GM18498 (cell line): ENCODE measurements around the gene KRTAP10-7.
"Not testable (repeated sequence)": the region's sequence is repeated elsewhere in the genome, so short reads cannot be mapped to it uniquely, and the experiment has no call there.

Experiments used
- ATAC-seq: cut with Tn5 transposase; IDR thresholded peaks from one replicate; pipeline ENCODE4 v1.9.1; 2021; ENCODE audit warnings: mild to moderate bottlenecking, moderate library complexity; ENCODE audit not compliant: unreplicated experiment

The KRTAP10-7 gene

GRCh38 chr21:44610157-44610843 is 9.9 kb downstream of the KRTAP10-7 start:
- ATAC-seq, result not testable (repeated sequence)

GRCh38 chr21:44611551-44611950 is 11.2 kb downstream of the KRTAP10-7 start:
- no peak for ATAC-seq

GRCh38 chr21:44612029-44612486 is 11.7 kb downstream of the KRTAP10-7 start, which contains the start of gene KRTAP10-8:
KRTAP10-8 (plus strand) TSS chr21:44612079; CDS start chr21:44612101, 22 bp downstream.
- ATAC-seq, result no peak

- no peak for ATAC-seq
Observed at GRCh38 chr21:44612669-44613229, 12.4 kb downstream of the KRTAP10-7 start.

GRCh38 chr21:44613386-44614155 is 13.2 kb downstream of the KRTAP10-7 start:
- ATAC-seq, result no peak

GRCh38 chr21:44614161-44614631 is 13.8 kb downstream of the KRTAP10-7 start:
- no peak for ATAC-seq

- ATAC-seq, result no peak
Observed at GRCh38 chr21:44614961-44615391, 14.6 kb downstream of the KRTAP10-7 start.

- ATAC-seq, result no peak
Observed at GRCh38 chr21:44615466-44615865, 15.1 kb downstream of the KRTAP10-7 start.

GRCh38 chr21:44615911-44616590 is 15.7 kb downstream of the KRTAP10-7 start:
- ATAC-seq, result no peak

GRCh38 chr21:44616591-44616926 is 16.2 kb downstream of the KRTAP10-7 start:
- ATAC-seq, result no peak

- no peak for ATAC-seq
Observed at GRCh38 chr21:44617071-44617501, 16.7 kb downstream of the KRTAP10-7 start.

- ATAC-seq, result no peak
Observed at GRCh38 chr21:44618504-44618903, 18.1 kb downstream of the KRTAP10-7 start.

- ATAC-seq, result no peak
Observed at GRCh38 chr21:44618909-44619308, 18.5 kb downstream of the KRTAP10-7 start.

GRCh38 chr21:44619886-44620285 is 19.5 kb downstream of the KRTAP10-7 start:
- ATAC-seq, result no peak

GRCh38 chr21:44623575-44623974 is 23.2 kb downstream of the KRTAP10-7 start:
- no peak for ATAC-seq

GRCh38 chr21:44625756-44626155 is 25.4 kb downstream of the KRTAP10-7 start:
- no peak for ATAC-seq

- ATAC-seq, result no peak
Observed at GRCh38 chr21:44626262-44626661, 25.9 kb downstream of the KRTAP10-7 start.

- no peak for ATAC-seq
Observed at GRCh38 chr21:44626673-44627143, 26.3 kb downstream of the KRTAP10-7 start, which contains the start of gene KRTAP10-9. KRTAP10-9 (plus strand) TSS chr21:44627093; CDS start chr21:44627172, 79 bp downstream.

GRCh38 chr21:44627181-44627822 is 26.9 kb downstream of the KRTAP10-7 start:
- ATAC-seq, result not testable (repeated sequence)

- not testable (repeated sequence) for ATAC-seq
Observed at GRCh38 chr21:44627831-44628233, 27.4 kb downstream of the KRTAP10-7 start.
